Jurkat, Clone E6-1 (cell line): ENCODE data around the gene SLC8A3.

Experiments
- DNase-seq: peaks from one replicate; pipeline ENCODE4 v3.0.0-alpha.2; 2011; ENCODE audit warnings: low read depth, low spot score
- H3K4me3 ChIP-seq: 2 replicates; pipeline ENCODE4 v1.5.1; 2011; ENCODE audit warnings: mild to moderate bottlenecking, low read length, control low read depth, moderate library complexity

Gene SLC8A3

DNA sequence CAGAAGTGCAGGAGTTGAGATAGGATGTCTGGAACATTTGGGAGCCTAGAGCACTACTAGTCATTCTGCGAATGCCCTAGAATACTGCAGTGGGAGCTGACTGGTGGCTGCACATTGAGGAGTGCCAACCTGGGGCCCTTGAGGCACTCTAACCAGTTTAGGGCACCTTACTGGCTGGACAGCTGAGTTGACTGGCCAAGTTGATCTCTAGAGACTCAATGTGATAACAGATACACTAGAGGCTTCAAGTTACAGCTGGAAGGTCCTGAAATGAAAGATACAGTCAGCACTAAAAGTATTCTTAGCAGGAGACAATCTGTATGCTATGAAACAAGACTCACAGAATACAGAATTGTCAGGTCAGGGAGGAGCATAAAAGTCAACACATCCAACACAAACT, 8.0 kb downstream of the SLC8A3 start:
- no peak for DNase-seq
- no peak overlapping the region for H3K4me3 ChIP-seq

DNA sequence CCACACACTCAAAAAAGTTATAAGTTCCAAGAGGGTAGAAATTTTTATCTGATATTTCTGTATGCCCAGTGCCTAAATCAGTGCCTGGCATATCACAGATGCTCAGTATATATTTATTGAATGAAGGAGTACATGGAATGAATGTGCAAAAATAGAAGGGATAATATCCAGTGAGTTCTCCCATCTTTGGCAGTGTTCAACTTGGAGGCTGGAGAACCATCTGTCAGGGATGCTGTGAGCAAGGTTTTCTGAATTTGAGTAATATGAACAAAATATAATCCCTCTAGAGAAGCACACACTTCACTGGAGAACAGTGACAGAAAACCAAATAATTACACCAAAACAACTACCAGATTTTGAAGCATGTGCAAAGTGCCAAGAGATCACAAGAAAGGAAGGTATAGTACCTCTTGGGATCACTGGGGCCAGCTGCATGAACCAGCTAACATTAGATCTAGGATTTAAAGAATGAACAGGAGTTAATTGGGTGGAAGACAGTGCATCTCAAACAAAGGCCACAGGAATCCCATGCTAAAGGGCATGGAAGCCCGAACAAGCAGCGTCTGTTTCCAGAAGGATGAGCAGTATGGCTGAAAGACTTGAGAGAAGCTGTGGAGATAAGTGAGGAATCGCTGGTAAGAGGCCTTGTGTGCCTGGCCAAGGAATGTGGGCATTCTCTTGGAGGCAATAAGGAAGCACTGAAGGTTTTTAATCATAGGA, 11.5 kb downstream of the SLC8A3 start:
- no peak overlapping the region for H3K4me3 ChIP-seq
- no peak for DNase-seq

- DNase-seq, result no peak
- no peak overlapping the region for H3K4me3 ChIP-seq
Measured at GRCh38 chr14:70173569-70173968, 15.2 kb downstream of the SLC8A3 start.

DNA sequence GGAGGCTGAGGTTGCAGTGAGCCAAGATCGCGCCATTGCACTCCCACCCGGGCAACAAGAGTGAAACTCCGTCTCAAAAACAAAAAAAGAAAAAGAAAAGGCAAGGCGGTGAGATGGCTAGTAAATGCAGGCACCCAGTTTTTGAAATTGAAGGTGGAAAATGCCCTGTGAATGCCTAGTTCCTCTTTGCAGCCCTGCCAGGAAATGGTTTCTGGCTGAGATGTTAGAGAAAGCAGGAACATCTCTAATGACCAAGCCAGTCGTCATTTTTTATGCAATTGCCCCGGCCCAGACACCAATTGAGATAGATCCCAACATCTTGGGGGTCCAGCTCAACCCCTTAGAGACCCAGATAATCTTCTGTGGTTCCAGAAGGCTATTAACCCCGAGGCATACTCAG, 17.0 kb downstream of the SLC8A3 start:
- DNase-seq, result no peak
- no peak overlapping the region for H3K4me3 ChIP-seq

GRCh38 chr14:70170976-70171375, 17.8 kb downstream of the SLC8A3 start:
- no peak overlapping the region for H3K4me3 ChIP-seq
- DNase-seq, result no peak

DNA sequence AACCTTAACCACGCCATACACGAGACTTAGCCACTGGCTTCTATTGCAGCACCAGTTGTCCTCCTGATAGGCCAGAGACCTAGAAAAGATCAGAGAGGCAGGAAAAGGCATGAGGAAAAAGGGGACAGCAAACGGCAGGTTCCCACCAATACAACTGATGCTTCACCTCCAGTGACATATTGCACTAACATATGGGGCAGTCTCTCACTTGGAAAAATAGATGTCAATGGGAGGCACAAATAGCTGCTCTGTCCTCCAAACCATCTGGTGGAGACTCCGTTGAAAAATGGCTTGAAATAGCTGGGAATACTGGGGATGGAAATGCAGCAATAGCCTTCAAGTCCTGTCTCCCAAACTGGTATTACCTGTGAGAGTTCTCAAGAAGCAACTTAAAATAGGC, 20.3 kb downstream of the SLC8A3 start:
- H3K4me3 ChIP-seq, result no peak overlapping the region
- no peak for DNase-seq

DNA sequence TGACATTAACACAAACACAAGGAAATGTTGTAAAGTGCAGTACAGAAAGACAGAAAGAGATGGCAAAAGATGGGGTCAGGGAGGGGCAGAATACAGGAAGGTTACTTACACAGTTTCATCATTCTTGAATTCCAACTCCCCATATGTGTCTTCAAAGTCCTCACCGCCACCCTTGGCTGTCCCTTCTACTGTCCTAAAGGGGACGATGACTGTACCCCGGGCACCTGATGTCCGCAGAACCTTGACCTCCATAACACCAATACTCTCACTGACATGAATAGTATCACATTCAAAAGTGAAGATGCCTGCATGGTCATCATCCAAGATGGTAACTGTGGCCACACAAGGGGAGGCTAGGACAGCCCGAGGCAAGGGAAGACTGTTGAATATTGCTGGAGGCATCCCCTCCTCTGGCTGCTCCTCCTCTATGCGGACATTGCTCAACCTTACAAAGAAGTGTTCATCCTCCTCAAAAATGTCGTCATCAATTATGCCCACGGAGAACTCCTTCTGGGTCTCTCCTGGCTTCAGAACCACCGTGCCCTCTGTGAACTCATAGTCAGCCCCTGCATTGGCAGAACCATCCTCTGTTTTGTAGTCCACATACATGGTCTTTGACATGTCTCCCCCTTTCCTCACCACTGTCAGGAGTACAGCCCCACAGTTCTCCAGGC, 22.1 kb downstream of the SLC8A3 start:
- H3K4me3 ChIP-seq, result no peak overlapping the region
- DNase-seq, result no peak

DNA sequence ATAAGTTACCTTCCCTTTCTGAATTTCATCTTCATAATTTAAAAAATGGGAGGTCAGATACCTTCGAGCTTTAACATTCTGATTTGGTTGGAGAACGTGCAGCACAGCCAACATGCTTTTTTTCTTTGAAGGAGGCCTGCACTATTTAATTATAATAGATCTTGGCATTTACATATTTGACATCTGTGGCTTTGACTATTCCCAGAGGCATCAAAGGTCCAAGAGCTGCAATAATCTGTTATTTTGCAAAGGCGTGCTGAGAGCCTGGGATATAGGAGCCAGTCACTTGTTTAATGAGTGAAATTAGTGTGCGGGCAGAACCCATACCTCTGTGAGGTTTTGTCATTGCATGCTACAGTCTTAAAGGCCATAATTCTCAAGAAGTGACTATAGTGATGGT, 26.4 kb downstream of the SLC8A3 start:
- H3K4me3 ChIP-seq, result no peak overlapping the region
- DNase-seq, result no peak

DNA sequence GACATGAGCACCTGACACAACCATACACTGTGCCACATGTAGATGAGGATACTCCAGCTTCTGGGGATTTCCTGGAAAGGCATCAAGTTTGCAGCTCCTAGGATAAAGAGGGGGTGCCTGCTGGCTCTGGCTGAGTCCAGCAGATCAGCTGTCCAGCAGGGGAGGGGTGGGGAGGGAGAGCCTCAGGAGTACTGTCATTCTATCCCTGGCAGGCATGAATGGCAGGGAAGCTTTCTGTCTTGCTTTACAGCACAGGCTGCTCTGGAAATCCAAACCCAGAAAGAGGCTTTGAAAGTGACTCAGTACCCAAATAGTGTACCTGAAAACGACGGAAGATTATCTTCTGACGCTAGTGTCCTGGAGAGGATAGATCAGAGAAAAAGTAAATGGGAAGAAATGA, 32.2 kb downstream of the SLC8A3 start:
- no peak for DNase-seq
- no peak overlapping the region for H3K4me3 ChIP-seq

DNA sequence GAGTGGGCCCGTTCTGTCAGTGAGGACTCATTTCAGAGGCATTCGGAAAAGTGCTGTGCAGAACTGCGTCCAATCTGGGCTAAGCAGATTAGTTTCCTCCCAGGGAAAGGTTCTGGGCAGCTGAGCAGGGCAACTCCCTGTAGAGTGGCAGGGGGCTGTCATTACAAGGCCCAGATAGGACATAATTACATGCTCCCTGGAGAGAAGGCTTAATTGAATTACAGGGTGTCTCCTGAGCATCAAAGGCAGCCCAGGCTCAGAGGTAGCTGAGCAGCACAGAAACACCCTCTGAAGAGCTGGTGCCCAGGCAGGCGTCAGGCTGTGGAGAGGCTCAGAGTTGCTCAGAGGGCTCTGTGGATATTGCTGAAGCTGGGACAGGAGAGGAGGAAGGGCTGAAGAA, 36.0 kb downstream of the SLC8A3 start:
- DNase-seq, result no peak

GRCh38 chr14:70152081-70152480, 36.7 kb downstream of the SLC8A3 start:
- DNase-seq, result no peak
- no peak overlapping the region for H3K4me3 ChIP-seq

More for the DNA sequence above, 36.0 kb downstream of the SLC8A3 start:
- H3K4me3 ChIP-seq, result no peak overlapping the region

DNA sequence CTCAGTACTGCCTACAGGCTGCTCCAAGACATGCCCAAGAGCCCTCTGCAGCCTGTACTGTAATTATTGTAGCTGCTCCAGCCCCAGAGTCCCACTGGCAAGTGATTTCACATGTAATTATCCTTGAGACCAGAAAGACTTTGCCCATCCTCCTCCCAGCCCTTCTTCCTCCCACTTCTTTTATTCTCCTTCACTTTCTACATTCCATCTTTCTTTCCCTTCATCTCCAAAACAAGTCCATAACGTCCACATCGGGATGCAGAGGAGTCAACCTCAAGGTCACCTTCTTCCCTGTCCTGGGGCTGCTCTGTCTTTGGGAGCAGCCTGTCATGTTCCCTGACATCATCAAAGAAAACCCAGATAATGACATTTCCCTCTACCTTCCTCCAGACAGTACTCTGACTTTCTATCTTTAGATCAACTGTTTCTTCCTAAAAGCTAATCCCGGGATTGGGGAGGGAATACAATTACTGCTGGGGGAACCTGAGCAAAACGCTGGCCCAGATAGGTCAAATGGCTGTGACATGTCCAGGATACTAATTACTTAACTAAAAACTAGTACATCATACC, 39.1 kb downstream of the SLC8A3 start:
- DNase-seq, result no peak
- H3K4me3 ChIP-seq, result no peak overlapping the region

DNA sequence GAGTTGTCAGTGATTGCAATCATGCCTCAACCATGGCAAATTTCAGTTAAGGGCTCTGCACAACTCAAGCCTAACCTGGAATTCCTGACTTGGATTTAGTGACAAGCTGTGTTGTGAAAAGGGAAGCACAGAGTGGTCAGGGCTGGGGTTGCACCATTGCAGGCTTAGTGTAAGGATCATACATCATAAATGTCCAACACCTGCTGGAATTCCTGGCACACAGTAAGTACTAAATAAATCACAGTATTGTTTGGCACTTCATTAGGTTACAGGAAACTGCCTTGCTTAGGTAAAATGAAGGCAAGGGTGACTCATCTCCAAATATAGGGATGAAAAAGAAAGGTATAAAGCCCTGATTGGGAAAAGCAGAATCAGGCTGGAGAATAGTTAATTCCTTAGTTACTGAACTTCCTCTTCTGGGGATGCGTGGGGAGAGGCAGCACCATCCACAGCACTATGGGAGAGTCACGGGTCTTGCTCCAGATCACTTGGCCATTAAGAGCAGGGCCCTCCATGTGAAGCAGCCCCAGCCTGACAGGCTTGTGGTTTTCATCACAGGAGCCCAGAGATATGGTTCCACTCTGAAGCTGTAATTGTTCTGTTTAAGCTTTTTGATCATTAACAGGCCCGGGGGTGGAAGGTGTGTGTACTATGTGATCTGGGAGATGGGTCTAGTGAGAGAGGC, 39.7 kb downstream of the SLC8A3 start:
- no peak overlapping the region for H3K4me3 ChIP-seq
- DNase-seq, result no peak

- no peak overlapping the region for H3K4me3 ChIP-seq
- DNase-seq, result no peak
Measured at GRCh38 chr14:70148351-70148750, 40.4 kb downstream of the SLC8A3 start.

- no peak overlapping the region for H3K4me3 ChIP-seq
- no peak for DNase-seq
Measured at GRCh38 chr14:70144046-70144445, 44.7 kb downstream of the SLC8A3 start.

DNA sequence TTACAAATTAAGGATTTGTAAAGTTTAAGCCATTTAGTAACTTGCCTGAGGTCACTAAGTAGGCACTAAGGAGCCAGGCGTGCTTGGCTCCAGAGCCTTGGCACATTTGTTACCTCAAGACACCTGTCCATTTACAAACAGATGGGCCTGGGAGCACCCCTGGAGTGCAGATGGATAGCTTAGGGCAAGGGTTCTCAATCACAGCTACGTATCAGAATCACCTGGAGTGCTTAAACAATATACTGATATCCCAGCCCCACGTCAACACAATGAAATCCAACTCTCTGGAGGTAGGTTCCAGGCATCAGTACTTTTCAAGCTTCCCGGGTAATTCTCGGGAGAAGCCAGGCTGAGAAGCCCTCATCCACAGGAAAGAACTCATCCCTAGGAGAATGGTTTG, 45.4 kb downstream of the SLC8A3 start:
- no peak for DNase-seq
- no peak overlapping the region for H3K4me3 ChIP-seq

DNA sequence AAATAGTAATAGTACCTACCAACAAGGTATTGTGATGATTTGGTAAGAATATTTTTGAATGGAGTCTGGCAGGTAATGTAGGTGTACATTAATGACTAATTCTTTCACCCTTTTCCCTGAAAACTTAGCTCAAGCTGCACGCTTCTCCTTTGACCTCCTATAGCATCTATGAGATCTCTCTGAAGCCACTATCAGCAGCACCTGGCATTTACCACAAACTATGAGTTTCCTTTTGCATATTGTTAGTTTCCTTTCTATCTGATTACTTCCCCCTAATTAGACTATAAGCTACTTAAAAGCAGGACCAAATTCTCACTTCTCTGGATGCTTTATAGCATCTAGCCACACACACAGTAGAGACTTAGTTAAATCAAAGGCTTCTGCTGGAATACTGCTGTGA, 48.1 kb downstream of the SLC8A3 start:
- DNase-seq, result no peak
- no peak overlapping the region for H3K4me3 ChIP-seq

- no peak for DNase-seq
- no peak overlapping the region for H3K4me3 ChIP-seq
Measured at GRCh38 chr14:70139384-70139783, 49.4 kb downstream of the SLC8A3 start.

GRCh38 chr14:70137788-70138187, 51.0 kb downstream of the SLC8A3 start:
- no peak for DNase-seq
- H3K4me3 ChIP-seq, result no peak overlapping the region

- H3K4me3 ChIP-seq, result no peak overlapping the region
- no peak for DNase-seq
Measured at GRCh38 chr14:70133461-70133860, 55.3 kb downstream of the SLC8A3 start.
